ENCODE results near the gene FAM98A. TPM values are rescaled to one million over a fixed set of nuclear protein-coding genes. Genes with fewer than 3 reads are reported as not detected.
A peak's percentile ranks its signal among the peaks of the same experiment; 100 is the strongest.

The FAM98A gene
- total and polyA plus RNA-seq, 10 donors: 11.8 to 72.4 (median 37.0) TPM

DNA sequence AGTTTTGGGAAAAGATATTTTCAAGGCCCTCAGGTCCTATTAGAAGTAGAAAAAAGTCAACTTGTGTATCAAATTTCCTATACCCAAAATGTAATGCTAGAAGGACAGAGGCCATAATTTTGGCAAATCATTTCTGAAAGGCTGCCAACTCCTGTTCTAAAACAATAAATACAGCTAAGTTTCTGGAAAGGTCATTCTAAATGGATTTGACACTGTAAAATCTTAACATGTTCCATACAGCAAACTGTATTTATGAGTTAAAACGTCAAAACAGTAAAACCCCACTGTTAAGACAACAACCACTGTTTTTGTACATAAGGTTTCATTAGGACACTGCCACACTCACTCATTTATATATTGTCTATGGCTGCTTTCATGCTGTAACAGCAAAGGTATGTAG lies 9.7 kb downstream of the FAM98A start:
- peaks cover 6 to 98% (median 55%) of the 10 kb centered on the region in 6 donors for H3K36me3 ChIP-seq
- WGBS, 5 donors: 41 to 74% (median 64%) methylated on average over 1 of the region's 1 CpG

GRCh38 chr2:33588232-33588631 lies 10.9 kb downstream of the FAM98A start:
- peaks cover 0 to 36% (median 16%) of the 10 kb centered on the region in 6 donors for H3K4me1 ChIP-seq
- H3K36me3 ChIP-seq: peaks cover 5 to 99% (median 52%) of the 10 kb centered on the region in 6 donors
- no peaks in the 10 kb centered on the region for H3K9me3 ChIP-seq
- no peak overlapping the region for H3K4me3 ChIP-seq
- 81 to 92% (median 89%) methylated on average over 2 of the region's 2 CpGs for WGBS, 5 donors
- H3K27me3 ChIP-seq (replicated peaks in 1 of 7): no peaks in the 10 kb centered on the region
- no peak for DNase-seq
- TF ChIP-seq POLR2A (IDR thresholded peaks at IDR 0.05): no peak
- TF ChIP-seq CTCF (IDR thresholded peaks at IDR 0.05 in 8 of 11, conservative IDR thresholded peaks at IDR 0.05 in 3 of 11): no peak
- TF ChIP-seq POLR2AphosphoS5 (IDR thresholded peaks at IDR 0.05): no peak
- intact Hi-C loops (cut with DNase I; ENCODE audit: low total_unique reads): loop anchor here (10.0 kb wide), 2 partner anchors 113 to 813 kb away; partner anchors contain the start of gene RASGRP3
- H3K27ac ChIP-seq: no peak overlapping the region

More for the DNA sequence above, 9.7 kb downstream of the FAM98A start:
- Histone ChIP-seq H3K27me3 (replicated peaks in 1 of 7) (no peaks in the 10 kb centered on the region), H3K4me3 (no peak overlapping the region), H3K9me3 (no peaks in the 10 kb centered on the region), H3K4me1 (peaks cover 0 to 40% (median 21%) of the 10 kb centered on the region in 6 donors), H3K27ac (peak overlapping the region in 6 of 8 donors; percentile 8 to 55 (median 45))
- DNase-seq: no peak
- intact Hi-C loops (cut with DNase I; ENCODE audit: low total_unique reads): loop anchor here (10.0 kb wide), 2 partner anchors 115 to 815 kb away; partner anchors contain the start of gene RASGRP3
- TF ChIP-seq POLR2AphosphoS5 (IDR thresholded peaks at IDR 0.05) (no peak), POLR2A (IDR thresholded peaks at IDR 0.05) (no peak), CTCF (IDR thresholded peaks at IDR 0.05 in 8 of 11, conservative IDR thresholded peaks at IDR 0.05 in 3 of 11) (no peak)

GRCh38 chr2:33586766-33587165 lies 12.3 kb downstream of the FAM98A start:
- DNase-seq: no peak
- Histone ChIP-seq H3K4me3 (no peak overlapping the region), H3K4me1 (peaks cover 11 to 42% (median 26%) of the 10 kb centered on the region in 6 donors), H3K9me3 (no peaks in the 10 kb centered on the region), H3K27me3 (replicated peaks in 1 of 7) (no peaks in the 10 kb centered on the region), H3K27ac (no peak overlapping the region), H3K36me3 (peaks cover 0 to 84% (median 42%) of the 10 kb centered on the region in 6 donors)
- WGBS, 5 donors: 92 to 98% (median 95%) methylated on average over 2 of the region's 2 CpGs
- intact Hi-C loops (cut with DNase I; ENCODE audit: low total_unique reads): loop anchor here (10.0 kb wide), 2 partner anchors 112 to 812 kb away; partner anchors contain the start of gene RASGRP3
- TF ChIP-seq POLR2AphosphoS5 (IDR thresholded peaks at IDR 0.05) (no peak), POLR2A (IDR thresholded peaks at IDR 0.05) (no peak), CTCF (IDR thresholded peaks at IDR 0.05 in 8 of 11, conservative IDR thresholded peaks at IDR 0.05 in 3 of 11) (no peak)

- no peak for DNase-seq
- intact Hi-C loops (cut with DNase I; ENCODE audit: low total_unique reads): loop anchor here (10.0 kb wide), 2 partner anchors 109 to 809 kb away; partner anchors contain the start of gene RASGRP3
- Histone ChIP-seq H3K9me3 (no peaks in the 10 kb centered on the region), H3K27me3 (replicated peaks in 1 of 7) (no peaks in the 10 kb centered on the region), H3K4me1 (peaks cover 11 to 33% (median 15%) of the 10 kb centered on the region in 6 donors), H3K27ac (peak overlapping the region in 4 of 8 donors; percentile 1 to 30 (median 16)), H3K36me3 (peaks cover 0 to 50% (median 39%) of the 10 kb centered on the region in 6 donors), H3K4me3 (no peak overlapping the region)
- 23 to 30% (median 26%) methylated on average over 2 of the region's 2 CpGs for WGBS, 5 donors
- TF ChIP-seq CTCF (IDR thresholded peaks at IDR 0.05 in 8 of 11, conservative IDR thresholded peaks at IDR 0.05 in 3 of 11) (peak; percentile 32 to 84 (median 71)), POLR2AphosphoS5 (IDR thresholded peaks at IDR 0.05) (no peak), POLR2A (IDR thresholded peaks at IDR 0.05) (no peak)
These were observed 15.7 kb downstream of the FAM98A start for GRCh38 chr2:33583194-33583938.
